ENCODE results near the gene USP6NL.

GRCh38 chr10:11557967-11558366 lies 53.5 kb downstream of the USP6NL start:
- TF ChIP-seq POLR2A (IDR thresholded peaks at IDR 0.05; ENCODE audit: low read depth, low read length) (no peak), POLR2AphosphoS5 (IDR thresholded peaks at IDR 0.05; ENCODE audit: low read depth, low read length) (no peak)

Measured in GM12892 (cell line).